GM12891 (cell line): ENCODE results near the gene ERLIN1.

ENCODE experiments used
- POLR2A ChIP-seq: IDR thresholded peaks from 2 replicates; pipeline ENCODE4 v1.6.1; 2011; ENCODE audit warnings: low read depth, low read length, control low read depth
- POU2F2 ChIP-seq: IDR thresholded peaks from 2 replicates; pipeline ENCODE4 v1.6.1; 2011; ENCODE audit warnings: low read depth, mild to moderate bottlenecking, control low read depth, low read length, moderate library complexity

DNA sequence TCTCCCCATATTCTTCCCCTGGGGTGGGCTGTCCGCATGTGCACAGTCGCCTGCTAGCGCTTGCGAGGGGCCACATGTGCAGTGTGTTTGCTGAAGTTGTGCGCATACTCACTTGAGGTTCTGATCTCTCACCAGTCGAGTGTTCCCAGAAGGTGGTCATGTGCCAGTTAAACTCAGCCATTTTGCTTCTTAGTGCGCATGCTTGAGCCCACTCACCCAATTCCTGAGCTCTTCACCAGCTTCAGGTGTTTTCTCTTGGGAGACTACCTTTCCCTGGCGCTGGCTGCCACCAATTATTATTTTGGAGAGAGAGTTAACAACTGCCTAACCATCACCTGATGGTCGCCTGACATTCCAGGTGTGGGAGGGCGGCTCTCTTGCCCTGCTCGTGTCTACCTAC, 79.0 kb downstream of the ERLIN1 start:
- TF ChIP-seq POU2F2 (no peak), POLR2A (no peak)
